Muscle of leg (tissue), 11 donors: ENCODE results near the gene PIK3C2G. TPM values are rescaled to one million over a fixed set of nuclear protein-coding genes. Genes with fewer than 3 reads are reported as not detected.

ENCODE experiments used
- DNase-seq: peaks from one replicate; pipeline ENCODE4 v3.0.0; 2013
- H3K27ac ChIP-seq: one replicate; pipeline ENCODE4 v1.5.1; 2013; ENCODE audit warnings: mild to moderate bottlenecking, low read length, control low read depth
- H3K27me3 ChIP-seq: one replicate; pipeline ENCODE4 v1.6.1; 2013; ENCODE audit warnings: low read length; ENCODE audit not compliant: control insufficient read depth, insufficient read depth
- H3K36me3 ChIP-seq: one replicate; pipeline ENCODE4 v1.6.1; 2013; ENCODE audit warnings: low read length; ENCODE audit not compliant: control insufficient read depth, insufficient read depth
- H3K4me1 ChIP-seq: one replicate; pipeline ENCODE4 v1.6.1; 2013; ENCODE audit warnings: low read length; ENCODE audit not compliant: control insufficient read depth, insufficient read depth
- H3K4me3 ChIP-seq: one replicate; pipeline ENCODE4 v1.5.1; 2013; ENCODE audit warnings: low read length, control low read depth
- H3K9me3 ChIP-seq: replicated peaks from 2 replicates; pipeline ENCODE4 v1.6.1; 2013; ENCODE audit warnings: low read depth, low read length; ENCODE audit not compliant: control insufficient read depth
- WGBS: methylation state at CpG from one replicate; pipeline ENCODE4 v1.1.5; 2013; ENCODE audit warnings: missing lambda C conversion rate; ENCODE audit not compliant: insufficient coverage; 5-methylcytosine and 5-hydroxymethylcytosine counted together
- polyA plus RNA-seq, 8 donors: library from polyadenylated mRNA; unstranded; fragments of 120-200 nt; gene quantifications; one replicate each; pipeline versions ENCODE4 v1.2.1 to v1.2.3, GENCODE V29; 2013; ENCODE audit warnings: inconsistent platforms in 1 of 8, low replicate concordance in 1 of 8; ENCODE audit not compliant: insufficient read length in 8 of 8, insufficient read depth in 1 of 8
- total RNA-seq: library from RNA; stranded (reverse); fragments of 120-200 nt; gene quantifications from one replicate; pipeline ENCODE4 v1.2.4, GENCODE V29; 2013

Gene PIK3C2G
- total and polyA plus RNA-seq, 9 donors, result 0.04 to 1.3 (median 0.27) TPM

DNA sequence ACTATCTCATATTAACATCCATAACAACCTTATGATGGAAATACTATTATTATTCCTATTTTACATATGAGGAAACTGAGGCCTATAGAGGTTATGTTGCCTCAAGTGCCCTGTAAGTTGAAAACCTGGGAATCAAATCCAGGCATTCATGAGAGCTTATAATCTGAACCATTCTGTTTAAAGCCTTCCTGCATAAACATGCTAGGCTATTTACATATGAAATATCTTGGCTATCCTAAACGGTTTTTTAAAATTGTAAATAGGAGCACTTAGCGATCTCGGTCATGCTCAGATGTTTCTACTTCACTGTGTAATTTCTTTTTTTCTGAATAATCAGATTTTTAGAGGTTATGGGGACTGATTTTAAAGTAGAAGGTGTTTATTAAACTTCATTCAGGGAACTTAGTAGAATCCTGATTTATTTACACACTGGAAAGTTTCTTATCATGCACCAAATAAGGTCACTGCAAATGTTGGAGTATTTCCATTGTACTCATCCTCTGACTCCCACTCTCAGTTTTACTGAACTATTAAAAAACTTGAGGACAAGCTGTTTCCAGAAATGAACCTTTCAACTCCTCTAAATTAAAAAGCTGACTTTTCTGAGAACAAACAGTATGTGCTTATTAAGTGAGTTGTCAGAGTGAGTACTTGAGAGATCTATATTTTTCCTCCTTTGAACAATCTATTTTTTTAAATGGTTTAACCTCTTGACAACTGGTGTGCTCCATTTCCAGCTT is 141.7 kb downstream of the PIK3C2G start:
- no CpG with 5 or more reads among the region's 3 CpGs for WGBS
- Histone ChIP-seq H3K27ac (no peak overlapping the region), H3K4me3 (no peak overlapping the region), H3K36me3 (no peaks in the 10 kb centered on the region), H3K4me1 (no peaks in the 10 kb centered on the region), H3K9me3 (no peaks in the 10 kb centered on the region), H3K27me3 (no peaks in the 10 kb centered on the region)
- no peak for DNase-seq

- H3K27ac ChIP-seq, result no peak overlapping the region
- no peaks in the 10 kb centered on the region for H3K4me1 ChIP-seq
- H3K27me3 ChIP-seq, result no peaks in the 10 kb centered on the region
- no peaks in the 10 kb centered on the region for H3K36me3 ChIP-seq
- no CpG with 5 or more reads among the region's 1 CpG for WGBS
- peak; percentile 25 for DNase-seq
- no peaks in the 10 kb centered on the region for H3K9me3 ChIP-seq
- H3K4me3 ChIP-seq, result no peak overlapping the region
Measured at GRCh38 chr12:18411453-18411852, 150.1 kb downstream of the PIK3C2G start.

DNA sequence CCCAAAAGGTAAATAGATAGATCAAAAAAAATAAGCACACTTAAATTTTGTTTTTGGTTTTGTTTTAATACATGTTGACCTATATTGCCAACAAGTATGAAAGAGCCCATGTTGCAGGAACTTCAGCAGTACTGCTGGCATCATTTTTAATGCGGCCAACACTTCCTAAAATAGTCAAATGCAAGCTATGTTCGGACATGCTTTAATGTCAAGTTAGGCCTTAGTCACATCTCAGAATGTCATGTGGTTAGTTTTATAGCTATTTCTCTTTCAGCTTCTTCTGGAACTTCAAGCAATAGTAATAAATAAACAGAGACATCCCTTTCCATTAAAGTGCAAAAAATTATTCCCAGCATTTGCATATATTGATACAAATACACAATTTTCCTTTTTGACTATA is 153.4 kb downstream of the PIK3C2G start:
- no CpG with 5 or more reads among the region's 2 CpGs for WGBS

GRCh38 chr12:18415227-18415626 is 153.9 kb downstream of the PIK3C2G start:
- H3K9me3 ChIP-seq, result no peaks in the 10 kb centered on the region
- no peaks in the 10 kb centered on the region for H3K27me3 ChIP-seq
- no CpG with 5 or more reads among the region's 4 CpGs for WGBS
- no peaks in the 10 kb centered on the region for H3K36me3 ChIP-seq
- no peak overlapping the region for H3K4me3 ChIP-seq
- DNase-seq, result no peak
- no peak overlapping the region for H3K27ac ChIP-seq
- no peaks in the 10 kb centered on the region for H3K4me1 ChIP-seq

More for the DNA sequence above, 153.4 kb downstream of the PIK3C2G start:
- Histone ChIP-seq H3K4me1 (no peaks in the 10 kb centered on the region), H3K9me3 (no peaks in the 10 kb centered on the region), H3K4me3 (no peak overlapping the region), H3K36me3 (no peaks in the 10 kb centered on the region), H3K27ac (no peak overlapping the region), H3K27me3 (no peaks in the 10 kb centered on the region)
- DNase-seq, result no peak

DNA sequence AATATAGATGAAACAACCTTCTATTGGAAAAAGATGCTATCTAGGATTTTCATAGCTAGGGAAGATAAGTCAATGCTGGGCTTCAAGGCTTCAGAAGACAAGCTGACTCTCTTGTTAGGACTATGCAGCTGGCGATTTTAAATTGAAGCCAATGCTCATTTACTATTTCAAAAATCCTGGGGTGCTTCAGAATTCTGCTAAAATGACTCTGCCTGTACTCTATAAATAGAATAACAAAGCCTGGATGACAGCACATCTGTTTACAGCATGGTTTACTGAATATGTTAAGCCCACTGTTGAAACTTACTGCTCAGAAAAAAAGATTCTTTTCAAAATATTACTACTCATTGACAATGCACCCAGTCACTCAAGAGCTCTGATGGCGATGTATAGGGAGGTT is 155.1 kb downstream of the PIK3C2G start:
- no peak overlapping the region for H3K27ac ChIP-seq
- no peaks in the 10 kb centered on the region for H3K36me3 ChIP-seq
- H3K9me3 ChIP-seq, result no peaks in the 10 kb centered on the region
- WGBS, result 80% methylated on average over 1 of the region's 2 CpGs
- no peak overlapping the region for H3K4me3 ChIP-seq
- H3K27me3 ChIP-seq, result no peaks in the 10 kb centered on the region
- H3K4me1 ChIP-seq, result no peaks in the 10 kb centered on the region
- no peak for DNase-seq

- DNase-seq, result no peak
- Histone ChIP-seq H3K27me3 (no peaks in the 10 kb centered on the region), H3K27ac (no peak overlapping the region), H3K9me3 (no peaks in the 10 kb centered on the region), H3K36me3 (no peaks in the 10 kb centered on the region), H3K4me1 (no peaks in the 10 kb centered on the region), H3K4me3 (no peak overlapping the region)
- 0% methylated on average over 1 of the region's 4 CpGs for WGBS
Measured at GRCh38 chr12:18419311-18419710, 158.0 kb downstream of the PIK3C2G start.

DNA sequence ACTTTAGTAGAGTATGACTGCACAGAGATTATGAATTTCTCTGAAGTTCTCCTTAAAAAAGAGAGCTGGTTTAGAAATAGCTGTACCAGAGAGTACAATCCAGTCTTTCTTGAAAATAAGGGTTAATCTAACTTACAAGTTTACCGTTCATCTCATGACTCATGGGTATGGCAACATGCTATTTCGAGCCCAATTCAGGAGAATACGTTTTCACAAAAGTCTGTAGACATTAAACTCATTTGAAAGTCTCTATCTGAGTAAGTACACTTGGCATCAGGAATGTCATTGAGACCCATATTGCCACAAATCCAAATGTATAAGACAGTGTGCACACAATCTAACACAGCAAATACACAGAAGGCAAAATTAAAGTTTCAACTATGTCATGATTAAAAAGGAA is 160.5 kb downstream of the PIK3C2G start:
- H3K4me1 ChIP-seq, result no peaks in the 10 kb centered on the region
- no peaks in the 10 kb centered on the region for H3K9me3 ChIP-seq
- no peak overlapping the region for H3K4me3 ChIP-seq
- no peaks in the 10 kb centered on the region for H3K36me3 ChIP-seq
- no CpG with 5 or more reads among the region's 3 CpGs for WGBS
- DNase-seq, result no peak
- H3K27ac ChIP-seq, result no peak overlapping the region
- H3K27me3 ChIP-seq, result no peaks in the 10 kb centered on the region

GRCh38 chr12:18422871-18423270 is 161.6 kb downstream of the PIK3C2G start:
- H3K9me3 ChIP-seq, result no peaks in the 10 kb centered on the region

GRCh38 chr12:18424857-18425256 is 163.5 kb downstream of the PIK3C2G start:
- Histone ChIP-seq H3K4me3 (no peak overlapping the region), H3K4me1 (no peaks in the 10 kb centered on the region), H3K27ac (no peak overlapping the region), H3K9me3 (no peaks in the 10 kb centered on the region), H3K36me3 (no peaks in the 10 kb centered on the region), H3K27me3 (no peaks in the 10 kb centered on the region)
- WGBS, result no CpG with 5 or more reads among the region's 2 CpGs
- DNase-seq, result no peak

More at GRCh38 chr12:18422871-18423270, 161.6 kb downstream of the PIK3C2G start:
- Histone ChIP-seq H3K4me1 (no peaks in the 10 kb centered on the region), H3K36me3 (no peaks in the 10 kb centered on the region), H3K27ac (no peak overlapping the region), H3K27me3 (no peaks in the 10 kb centered on the region), H3K4me3 (no peak overlapping the region)
- no peak for DNase-seq

DNA sequence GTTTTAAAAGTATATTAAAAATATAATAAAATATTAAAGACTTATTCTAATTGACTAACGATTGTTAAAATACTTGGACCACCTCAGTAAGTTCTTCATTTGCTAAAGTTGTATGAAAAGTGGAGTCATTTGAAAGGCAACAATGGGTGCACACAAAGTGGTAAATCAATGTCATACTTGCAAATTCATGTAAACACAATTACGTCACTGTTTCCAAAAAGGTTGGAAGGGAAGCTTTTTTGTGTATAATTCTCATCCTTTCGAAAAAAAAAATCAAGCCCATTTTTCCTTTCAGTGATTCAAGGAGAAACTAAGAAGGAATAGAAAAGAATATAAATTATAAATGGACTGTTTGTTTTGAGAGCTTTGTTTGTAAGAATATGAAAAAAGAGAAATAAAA is 166.2 kb downstream of the PIK3C2G start:
- no CpG with 5 or more reads among the region's 3 CpGs for WGBS
- H3K27ac ChIP-seq, result no peak overlapping the region

DNA sequence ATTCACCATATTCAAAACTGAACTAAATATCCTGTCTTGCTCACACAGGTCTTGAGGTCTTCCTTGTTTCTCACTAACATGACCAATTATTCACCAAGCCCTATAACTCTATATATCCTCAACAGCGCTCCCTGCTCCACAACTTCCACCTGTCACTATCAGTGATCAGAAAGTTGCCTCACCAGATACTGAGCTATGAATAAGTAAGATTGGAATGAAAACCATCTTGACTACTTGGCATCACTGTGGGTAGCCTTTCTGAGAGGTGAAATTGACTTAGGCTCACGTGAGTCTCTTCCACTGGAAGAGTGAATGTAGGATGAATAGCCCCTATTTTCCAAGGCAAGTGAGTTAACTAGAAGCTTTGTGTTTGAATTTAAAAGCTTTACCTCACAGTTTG is 167.1 kb downstream of the PIK3C2G start:
- H3K4me3 ChIP-seq, result no peak overlapping the region
- peaks cover 3% of the 10 kb centered on the region for H3K4me1 ChIP-seq
- no peaks in the 10 kb centered on the region for H3K36me3 ChIP-seq
- 80% methylated on average over 1 of the region's 2 CpGs for WGBS
- no peak for DNase-seq
- H3K9me3 ChIP-seq, result no peaks in the 10 kb centered on the region
- H3K27me3 ChIP-seq, result no peaks in the 10 kb centered on the region
- H3K27ac ChIP-seq, result no peak overlapping the region

More for the DNA sequence above, 166.2 kb downstream of the PIK3C2G start:
- Histone ChIP-seq H3K4me3 (no peak overlapping the region), H3K9me3 (no peaks in the 10 kb centered on the region), H3K27me3 (no peaks in the 10 kb centered on the region), H3K4me1 (peaks cover 3% of the 10 kb centered on the region), H3K36me3 (no peaks in the 10 kb centered on the region)
- no peak for DNase-seq
